ENCODE measurements around the gene GTF2H3. TPM values are rescaled to one million over a fixed set of nuclear protein-coding genes. Genes with fewer than 3 reads are reported as not detected.

GTF2H3 gene
- polyA plus RNA-seq, 1 of the 3 experiments (the other 2 are of a cell fraction) = 22.4 TPM

DNA sequence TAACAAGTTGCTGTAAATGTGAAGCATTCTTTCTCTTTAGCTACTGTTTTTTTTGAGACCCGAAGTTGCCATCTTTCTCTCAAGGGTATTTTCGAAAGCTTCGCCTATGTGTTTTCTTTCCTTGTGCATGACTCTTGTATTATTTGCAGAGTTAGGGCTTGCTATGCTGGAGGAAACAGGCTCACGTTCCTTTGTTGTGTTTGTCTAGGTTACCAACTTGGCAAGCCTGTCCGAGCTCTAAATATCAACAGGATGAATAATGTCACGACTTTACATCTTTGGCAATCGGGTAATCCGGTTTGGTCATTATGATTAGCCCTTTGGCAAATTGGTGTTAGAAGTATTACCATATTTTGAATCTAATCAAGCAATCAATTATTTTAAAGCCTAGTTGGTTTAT lies 62.6 kb downstream of the GTF2H3 start:
- Histone ChIP-seq H3K9ac (no peak overlapping the region), H3K79me2 (ENCODE audit: insufficient read depth) (no peaks in the 10 kb centered on the region), H3K9me2 (no peaks in the 10 kb centered on the region), H3K4me3 (ENCODE audit: low read depth in 2 of 2, low read length in 1 of 2) (no peak overlapping the region), H4K20me1 (ENCODE audit: insufficient read depth) (no peaks in the 10 kb centered on the region), H3K36me3 (replicated peaks in 1 of 2; ENCODE audit: control insufficient read depth in 1 of 2, insufficient read depth in 2 of 2, low read length in 1 of 2) (peaks cover 9 to 22% of the 10 kb centered on the region in 2 experiments), H3K27me3 (ENCODE audit: insufficient read depth) (no peaks in the 10 kb centered on the region), H3F3A (replicated peaks; ENCODE audit: insufficient read depth) (no peaks in the 10 kb centered on the region), H3K4me1 (ENCODE audit: control insufficient read depth in 1 of 2, insufficient read depth in 2 of 2, low read depth in 1 of 2, low read length in 1 of 2) (no peaks in the 10 kb centered on the region), H2AFZ (ENCODE audit: low read depth) (no peak overlapping the region), H3K4me2 (no peak overlapping the region), H3K9me3 (no peaks in the 10 kb centered on the region), H3K27ac (ENCODE audit: low read depth in 2 of 2, low read length in 1 of 2) (no peak overlapping the region)
- POLR2A ChIA-PET = no interaction called here
- WGBS (ENCODE audit: low lambda C conversion rate) = 93% methylated on average over 8 of the region's 8 CpGs
- CTCF ChIA-PET = interaction anchor here (0.8 kb wide), 1 partner anchor 336 kb away, joined by 3 read pairs; no protein-coding TSS in a partner anchor
- no peak for TF ChIP-seq NFIC (IDR thresholded peaks at IDR 0.05; ENCODE audit: borderline replicate concordance)
- no peak for TF ChIP-seq USF1 (IDR thresholded peaks at IDR 0.05; ENCODE audit: borderline replicate concordance, low read depth)
- no peak for TF ChIP-seq MXI1 (IDR thresholded peaks at IDR 0.05; ENCODE audit: low read depth, low read length)
- no peak for TF ChIP-seq FOSL2 (IDR thresholded peaks at IDR 0.05; ENCODE audit: borderline replicate concordance, low read depth)
- TF ChIP-seq TEAD4 (IDR thresholded peaks at IDR 0.05; ENCODE audit: borderline replicate concordance, insufficient read depth) = no peak
- no peak for TF ChIP-seq MEF2A (IDR thresholded peaks at IDR 0.05; ENCODE audit: borderline replicate concordance, low read depth)
- TF ChIP-seq GABPA (IDR thresholded peaks at IDR 0.05; ENCODE audit: low read depth) = no peak
- no peak for TF ChIP-seq EZH2phosphoT487 (IDR thresholded peaks at IDR 0.05; ENCODE audit: borderline replicate concordance, low read depth)
- TF ChIP-seq GATA2 (CRISPR knock-in tag; IDR thresholded peaks at IDR 0.05) = no peak
- TF ChIP-seq SMC3 (IDR thresholded peaks at IDR 0.05; ENCODE audit: low read depth, low read length) = no peak
- no peak for DNase-seq

GRCh38 chr12:123696646-123697045 lies 63.0 kb downstream of the GTF2H3 start:
- POLR2A ChIA-PET = no interaction called here
- Histone ChIP-seq H3K27ac (ENCODE audit: low read depth in 2 of 2, low read length in 1 of 2) (no peak overlapping the region), H2AFZ (ENCODE audit: low read depth) (no peak overlapping the region), H3K4me1 (ENCODE audit: control insufficient read depth in 1 of 2, insufficient read depth in 2 of 2, low read depth in 1 of 2, low read length in 1 of 2) (no peaks in the 10 kb centered on the region), H3K4me3 (ENCODE audit: low read depth in 2 of 2, low read length in 1 of 2) (no peak overlapping the region), H3K27me3 (ENCODE audit: insufficient read depth) (no peaks in the 10 kb centered on the region), H3K9me3 (no peaks in the 10 kb centered on the region), H3F3A (replicated peaks; ENCODE audit: insufficient read depth) (no peaks in the 10 kb centered on the region), H4K20me1 (ENCODE audit: insufficient read depth) (no peaks in the 10 kb centered on the region), H3K36me3 (replicated peaks in 1 of 2; ENCODE audit: control insufficient read depth in 1 of 2, insufficient read depth in 2 of 2, low read length in 1 of 2) (peaks cover 9 to 24% of the 10 kb centered on the region in 2 experiments), H3K79me2 (ENCODE audit: insufficient read depth) (no peaks in the 10 kb centered on the region), H3K9me2 (no peaks in the 10 kb centered on the region), H3K9ac (no peak overlapping the region), H3K4me2 (no peak overlapping the region)
- CTCF ChIA-PET = interaction anchor here (0.6 to 0.8 kb wide), 3 partner anchors 45 to 672 kb away, joined by 3 read pairs; no protein-coding TSS in a partner anchor
- no peak for TF ChIP-seq MXI1 (IDR thresholded peaks at IDR 0.05; ENCODE audit: low read depth, low read length)
- TF ChIP-seq NFIC (IDR thresholded peaks at IDR 0.05; ENCODE audit: borderline replicate concordance) = no peak
- TF ChIP-seq NRF1 (IDR thresholded peaks at IDR 0.05; ENCODE audit: low read depth, low read length) = no peak
- TF ChIP-seq, protein P1, sequence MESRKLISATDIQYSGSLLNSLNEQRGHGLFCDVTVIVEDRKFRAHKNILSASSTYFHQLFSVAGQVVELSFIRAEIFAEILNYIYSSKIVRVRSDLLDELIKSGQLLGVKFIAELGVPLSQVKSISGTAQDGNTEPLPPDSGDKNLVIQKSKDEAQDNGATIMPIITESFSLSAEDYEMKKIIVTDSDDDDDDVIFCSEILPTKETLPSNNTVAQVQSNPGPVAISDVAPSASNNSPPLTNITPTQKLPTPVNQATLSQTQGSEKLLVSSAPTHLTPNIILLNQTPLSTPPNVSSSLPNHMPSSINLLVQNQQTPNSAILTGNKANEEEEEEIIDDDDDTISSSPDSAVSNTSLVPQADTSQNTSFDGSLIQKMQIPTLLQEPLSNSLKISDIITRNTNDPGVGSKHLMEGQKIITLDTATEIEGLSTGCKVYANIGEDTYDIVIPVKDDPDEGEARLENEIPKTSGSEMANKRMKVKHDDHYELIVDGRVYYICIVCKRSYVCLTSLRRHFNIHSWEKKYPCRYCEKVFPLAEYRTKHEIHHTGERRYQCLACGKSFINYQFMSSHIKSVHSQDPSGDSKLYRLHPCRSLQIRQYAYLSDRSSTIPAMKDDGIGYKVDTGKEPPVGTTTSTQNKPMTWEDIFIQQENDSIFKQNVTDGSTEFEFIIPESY (IDR thresholded peaks at IDR 0.05; ENCODE audit: borderline replicate concordance, low read depth) = no peak
- no peak for TF ChIP-seq GATA2 (CRISPR knock-in tag; IDR thresholded peaks at IDR 0.05)
- TF ChIP-seq, protein P2, sequence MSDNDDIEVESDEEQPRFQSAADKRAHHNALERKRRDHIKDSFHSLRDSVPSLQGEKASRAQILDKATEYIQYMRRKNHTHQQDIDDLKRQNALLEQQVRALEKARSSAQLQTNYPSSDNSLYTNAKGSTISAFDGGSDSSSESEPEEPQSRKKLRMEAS (IDR thresholded peaks at IDR 0.05; ENCODE audit: low read depth) = no peak
- no peak for TF ChIP-seq CHD2 (IDR thresholded peaks at IDR 0.05; ENCODE audit: low read length, partially characterized antibody)
- no peak for TF ChIP-seq FOSL2 (IDR thresholded peaks at IDR 0.05; ENCODE audit: borderline replicate concordance, low read depth)
- TF ChIP-seq USF2 (IDR thresholded peaks at IDR 0.05; ENCODE audit: borderline replicate concordance, low read depth, low read length) = no peak
- no peak for TF ChIP-seq FOXJ3 (CRISPR knock-in tag; IDR thresholded peaks at IDR 0.05)
- no peak for TF ChIP-seq RAD21 (IDR thresholded peaks at IDR 0.05; ENCODE audit: low read length)
- 93% methylated on average over 4 of the region's 4 CpGs for WGBS (ENCODE audit: low lambda C conversion rate)
- no peak for DNase-seq

All from SK-N-SH (cell line).